Measurements from ENCODE around the gene C3orf18.

The C3orf18 gene

DNA sequence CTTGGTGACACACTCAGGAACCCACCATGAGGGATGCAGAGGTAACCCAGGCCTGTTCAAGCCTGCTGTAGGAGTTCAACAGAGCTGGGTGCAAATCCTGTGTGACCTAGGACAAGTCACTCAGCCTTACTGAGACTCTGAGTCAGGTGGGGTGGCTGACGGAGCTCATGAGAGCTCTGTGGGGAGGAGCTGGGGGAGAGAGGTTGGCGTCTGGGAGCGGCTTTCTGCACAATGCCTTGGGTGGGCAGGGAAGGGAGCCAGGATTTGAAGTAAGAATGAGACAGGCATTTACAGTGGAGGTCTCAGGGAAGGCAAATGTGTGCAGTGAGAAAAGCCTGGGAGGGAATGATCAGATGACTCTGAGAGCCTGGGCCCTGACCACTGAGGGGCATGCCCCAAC, 18.3 kb downstream of the C3orf18 start:
- no peak for DNase-seq

DNA sequence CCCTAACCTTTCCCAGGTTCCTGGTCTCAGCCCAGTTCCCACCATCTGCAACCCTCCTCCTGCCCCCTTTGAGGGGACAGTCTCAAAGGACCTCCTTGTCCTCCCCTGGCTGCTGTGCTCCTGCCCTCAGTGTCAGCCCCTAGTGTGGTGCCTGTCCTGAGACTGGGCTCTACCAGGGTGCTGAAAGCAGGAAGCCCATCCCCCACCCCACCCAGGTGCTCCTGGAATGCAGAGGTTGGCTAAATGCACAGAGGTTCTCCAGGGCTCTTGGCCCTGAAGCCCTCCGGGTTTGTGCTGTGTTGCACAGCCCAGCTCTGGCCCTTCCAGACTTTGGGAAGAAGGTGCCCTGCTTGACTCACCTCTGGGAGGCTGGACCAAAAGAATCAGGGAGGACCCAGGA, 21.8 kb downstream of the C3orf18 start:
- no peak for DNase-seq

DNA sequence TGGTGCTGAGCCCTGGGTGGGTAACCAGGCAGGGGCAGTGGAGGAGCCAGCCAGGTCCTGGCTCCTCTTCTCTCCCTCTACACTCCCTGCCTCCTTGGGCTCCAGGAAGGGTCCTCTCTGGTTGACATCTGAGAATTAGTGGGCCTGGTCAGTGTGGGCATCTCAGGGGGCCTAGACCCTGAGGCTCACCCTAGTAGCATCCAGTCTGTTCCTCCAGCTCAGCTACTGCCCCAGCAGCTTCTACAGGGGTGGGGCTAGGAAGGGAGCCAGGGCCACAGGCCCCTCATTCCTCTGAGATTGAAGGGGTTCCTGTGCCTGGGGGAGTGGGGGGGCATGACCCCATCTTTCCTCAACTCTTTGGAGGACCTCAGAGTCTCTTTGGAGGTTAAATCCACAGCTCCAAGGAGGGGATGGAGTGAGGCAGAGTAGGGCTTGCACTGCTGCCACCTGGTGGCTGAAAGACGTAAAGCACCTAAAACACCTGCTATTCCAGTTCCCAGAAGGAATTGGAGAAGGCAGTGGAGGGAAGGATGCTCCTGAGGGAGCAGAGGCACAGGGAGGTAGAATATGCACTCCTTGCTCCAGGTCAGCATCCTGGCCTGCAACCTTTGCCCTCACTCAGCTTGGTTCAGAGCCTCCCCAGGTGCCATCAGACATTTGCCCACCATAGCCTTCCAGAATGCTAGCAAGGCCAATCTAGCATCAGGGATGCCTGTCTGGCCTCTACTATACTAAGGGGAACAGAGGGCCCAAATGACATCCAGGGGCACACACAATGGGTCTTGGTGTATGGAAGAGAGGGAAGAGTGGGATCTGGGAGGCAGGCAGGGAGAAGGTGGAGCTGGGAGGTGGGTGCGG, 25.1 kb downstream of the C3orf18 start:
- DNase-seq: peak; percentile 58

DNA sequence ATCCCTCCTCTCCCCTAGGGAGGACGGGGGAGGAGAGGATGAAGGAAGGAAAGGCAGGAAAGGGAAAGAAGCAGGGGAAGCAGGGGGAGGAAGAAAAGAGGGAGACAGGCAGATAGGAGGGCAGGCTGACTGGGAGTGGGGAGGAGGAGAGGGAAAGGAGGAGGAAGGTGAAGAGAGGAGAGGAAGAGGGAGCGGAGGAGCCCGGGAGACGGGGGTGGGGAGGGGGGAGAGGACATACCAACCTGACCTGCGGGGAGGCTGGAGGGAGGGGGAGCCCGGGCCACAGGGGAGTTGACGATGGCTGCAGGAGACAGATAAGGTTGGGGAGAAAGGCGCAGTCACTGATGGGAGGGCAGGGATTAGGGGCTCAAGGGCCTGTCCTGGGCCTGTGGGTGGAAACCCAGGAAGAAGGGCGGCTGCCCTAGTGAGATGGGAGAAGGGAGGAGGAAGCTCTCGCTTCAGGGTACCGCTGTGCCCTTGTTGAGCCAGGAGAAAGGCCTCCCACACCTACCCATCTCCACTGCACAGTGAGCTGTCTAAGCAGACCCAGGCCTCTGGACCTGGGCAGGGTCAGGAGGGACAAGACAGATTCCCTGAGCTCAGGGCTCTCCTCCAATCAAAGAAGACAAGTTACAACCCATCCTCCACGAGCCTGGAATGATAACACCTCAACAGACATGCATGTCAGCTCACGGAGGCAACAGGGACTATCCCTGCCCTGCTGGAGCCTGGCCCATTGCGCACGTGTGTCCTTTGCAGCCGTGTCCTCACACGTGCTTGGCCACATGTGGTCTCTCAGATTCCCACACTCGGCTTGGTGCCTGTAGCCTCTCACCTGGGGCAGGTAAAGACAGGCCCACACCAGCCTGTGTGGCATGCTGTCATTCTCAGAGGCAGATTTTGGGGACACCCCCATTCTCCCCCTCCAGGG, 27.9 kb downstream of the C3orf18 start:
- DNase-seq: no peak

DNA sequence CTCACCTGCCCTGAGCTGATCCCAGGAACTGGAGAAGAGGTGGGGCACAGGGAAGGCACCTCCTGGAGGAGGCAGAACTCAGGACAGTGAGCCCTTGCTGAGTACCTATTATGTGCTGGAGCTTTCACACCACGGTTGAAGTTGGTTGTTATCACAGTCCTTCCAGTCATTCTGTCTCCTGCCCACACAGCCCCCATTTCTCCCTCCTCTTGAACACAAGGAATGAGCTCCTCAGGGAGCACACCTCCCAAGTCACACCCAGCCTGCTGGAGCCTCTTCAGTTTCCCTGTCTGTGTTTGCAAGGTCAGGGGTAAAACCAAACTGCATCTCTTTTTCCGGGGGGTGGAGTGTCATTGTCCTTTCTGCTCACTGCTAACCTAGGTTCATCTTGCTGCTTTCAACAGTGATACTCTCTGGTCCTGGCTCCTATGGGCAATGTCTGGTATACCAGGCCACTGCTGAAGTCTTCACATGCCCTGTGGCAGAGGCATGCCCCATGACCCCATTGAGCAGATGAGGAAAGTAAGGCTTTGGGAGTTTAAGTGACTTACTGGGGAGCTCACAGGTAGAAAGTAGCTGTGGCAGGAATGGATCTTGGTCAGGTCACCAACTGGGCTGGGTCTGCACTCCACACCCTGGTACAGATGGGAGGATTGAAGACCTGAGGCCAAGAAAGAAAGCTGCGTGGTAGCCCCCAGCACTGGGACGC, 30.0 kb downstream of the C3orf18 start:
- no peak for DNase-seq

DNA sequence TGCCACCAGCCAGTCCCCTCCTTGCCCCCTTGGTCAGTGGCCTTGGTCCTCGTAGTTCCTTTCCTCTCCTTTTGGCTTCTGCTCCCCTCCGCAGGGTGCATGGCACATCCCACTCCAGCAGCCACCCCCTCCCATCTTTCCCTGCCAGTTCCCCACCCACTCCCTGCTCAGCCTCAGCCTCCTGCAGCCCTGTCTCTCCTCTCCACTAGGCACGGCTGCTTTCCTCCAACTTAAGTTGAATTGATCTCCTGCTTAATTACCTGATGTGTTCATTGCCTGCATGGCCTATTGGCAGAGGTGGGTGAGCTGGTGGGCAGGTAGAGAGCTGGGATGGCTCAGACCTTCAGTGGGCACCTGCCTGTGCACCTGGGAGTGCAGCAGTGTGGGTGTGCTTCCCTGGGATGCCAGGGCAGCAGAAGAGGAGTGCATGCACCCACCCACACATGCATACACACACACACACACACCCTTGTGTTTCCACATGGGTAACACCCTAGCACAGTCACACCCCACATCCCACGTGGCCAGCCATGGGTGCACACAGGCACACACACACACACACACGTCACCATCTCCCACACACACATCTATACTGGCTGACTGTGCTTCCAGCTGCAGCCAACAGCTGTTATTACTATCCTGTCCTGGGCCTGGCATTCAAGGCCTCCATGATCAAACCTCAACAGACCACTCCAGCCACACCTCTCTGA, 30.9 kb downstream of the C3orf18 start:
- DNase-seq: no peak

DNA sequence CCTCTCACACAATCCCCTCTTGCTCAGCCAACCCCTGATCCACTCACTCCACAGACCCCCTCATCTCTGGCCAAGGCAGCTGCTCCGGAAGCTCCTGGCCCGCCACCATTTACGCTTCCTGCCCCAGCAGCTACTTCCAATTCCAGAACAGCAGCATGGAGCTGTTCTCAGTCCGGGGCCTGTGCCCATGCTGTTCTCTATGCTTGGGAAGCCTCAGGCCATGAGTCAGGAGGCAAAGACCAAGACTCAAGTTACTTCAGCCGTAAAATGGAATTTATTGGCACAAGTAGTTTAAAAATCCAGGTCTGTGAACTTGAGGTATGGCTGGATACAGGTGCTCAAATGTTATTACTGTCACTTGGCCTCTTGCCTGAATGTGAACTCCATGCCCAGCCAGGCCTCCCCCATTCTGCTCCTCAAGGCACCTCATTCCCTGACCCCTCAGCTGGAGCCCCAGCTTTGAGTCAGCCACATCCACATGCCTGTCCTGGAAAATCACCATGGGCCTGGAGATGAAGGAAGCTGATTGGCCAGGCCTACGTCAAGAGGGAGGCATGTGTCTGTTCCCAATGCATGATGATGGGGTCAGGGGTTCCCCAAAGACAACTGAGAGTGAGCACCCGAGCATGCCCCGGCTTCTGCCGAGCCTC, 32.7 kb downstream of the C3orf18 start:
- no peak for DNase-seq

DNA sequence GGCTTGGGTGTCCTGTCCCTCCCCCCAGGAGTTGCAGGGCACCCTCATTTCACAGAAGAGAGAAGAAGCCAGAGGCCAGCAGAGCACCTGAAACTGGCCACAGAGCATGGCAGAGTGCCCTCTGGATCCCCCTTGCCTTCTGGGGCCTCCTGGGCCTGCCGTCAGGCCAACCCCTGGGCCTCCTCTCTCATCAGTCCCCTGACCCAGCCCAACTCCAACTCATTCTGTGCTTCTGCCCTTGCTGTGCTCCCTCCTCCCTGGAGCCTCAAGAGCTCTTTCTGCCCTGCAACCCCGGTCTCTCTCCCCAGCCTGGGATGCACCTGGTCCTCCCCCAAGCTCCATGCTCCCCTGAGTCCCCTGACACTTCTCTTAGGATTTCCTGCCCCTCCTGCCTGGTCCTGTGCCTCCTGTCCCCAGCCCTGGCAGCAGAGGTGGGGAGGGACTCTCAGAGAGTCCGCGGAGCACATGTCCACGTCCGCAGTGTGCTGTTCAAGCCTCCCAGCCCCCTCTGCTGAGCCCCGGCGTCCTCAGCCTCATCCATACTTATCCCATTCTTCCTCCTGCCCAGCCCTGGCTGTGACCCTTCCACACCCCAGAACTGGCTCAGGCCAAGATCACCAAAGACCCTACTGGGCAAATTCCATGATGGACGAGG, 33.6 kb downstream of the C3orf18 start:
- DNase-seq: no peak

DNA sequence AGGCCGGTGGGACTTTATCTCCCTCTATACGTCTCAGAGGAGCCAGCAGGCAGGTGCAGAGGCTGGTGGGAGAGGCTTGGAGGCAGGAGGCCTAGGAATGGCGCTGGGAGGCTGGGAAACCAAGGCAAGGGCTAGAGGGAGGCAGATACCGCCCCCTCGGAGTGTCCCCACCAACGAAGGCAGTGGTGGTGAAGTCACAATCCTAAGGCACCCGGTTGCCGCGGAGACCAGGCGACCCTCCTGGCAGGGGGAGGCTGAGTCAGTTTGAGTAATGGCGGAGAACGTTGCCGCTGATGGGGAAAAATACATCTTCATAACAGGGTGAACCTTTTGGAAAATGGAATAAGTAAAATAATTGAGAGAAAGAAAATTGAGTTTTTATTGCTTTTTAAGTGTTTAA, 34.2 kb downstream of the C3orf18 start:
- DNase-seq: no peak

DNA sequence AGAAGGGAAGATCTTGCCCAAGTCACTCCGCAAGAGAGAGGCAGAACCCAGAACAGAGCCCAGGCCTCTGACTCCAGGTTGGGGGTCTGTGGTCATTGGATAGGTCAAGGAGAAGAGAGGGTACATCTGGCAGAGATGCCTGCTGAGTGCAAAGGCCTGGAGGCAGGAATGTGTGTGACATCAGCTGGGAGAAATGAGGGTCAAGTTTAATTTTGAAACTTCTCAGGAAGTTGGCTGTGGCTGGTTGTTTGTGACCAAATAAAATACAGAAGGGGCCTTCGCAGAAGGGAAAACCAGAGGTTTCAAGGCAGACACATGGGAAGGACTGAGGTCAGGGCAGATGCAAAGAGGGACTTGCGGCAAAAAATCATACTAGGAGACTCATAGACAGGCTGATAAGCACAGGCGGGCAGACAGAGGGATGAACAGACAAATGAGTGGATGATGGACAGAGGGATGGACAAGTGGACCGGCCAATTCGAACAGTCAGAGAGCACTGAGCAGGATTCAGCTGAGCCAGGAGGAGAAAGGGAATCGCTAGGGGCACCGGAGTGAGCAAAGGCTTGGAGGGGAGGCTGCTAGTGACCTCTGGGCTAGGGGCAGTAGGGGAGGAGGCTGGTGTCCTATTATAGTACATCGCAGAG, 35.4 kb downstream of the C3orf18 start:
- DNase-seq: no peak

DNA sequence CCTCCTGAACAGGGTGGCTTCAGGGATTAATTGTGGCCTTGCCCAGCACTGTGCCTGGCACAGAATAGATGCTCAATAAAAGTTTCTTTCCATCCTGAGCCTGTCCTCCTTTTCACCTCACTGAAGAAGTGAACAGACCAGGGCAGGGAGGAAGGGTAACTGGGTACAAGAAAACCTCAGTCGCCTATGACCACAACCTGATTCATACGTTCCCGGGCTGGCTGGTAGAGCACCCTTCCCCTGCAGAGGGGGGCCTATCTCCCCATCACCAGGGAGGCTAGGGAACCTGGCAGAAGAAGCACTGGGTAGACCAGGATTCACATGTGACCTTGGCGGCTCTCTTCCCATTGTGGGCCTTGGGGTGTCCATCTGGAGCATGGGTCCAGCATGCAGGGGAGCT, 36.3 kb downstream of the C3orf18 start:
- no peak for DNase-seq

DNA sequence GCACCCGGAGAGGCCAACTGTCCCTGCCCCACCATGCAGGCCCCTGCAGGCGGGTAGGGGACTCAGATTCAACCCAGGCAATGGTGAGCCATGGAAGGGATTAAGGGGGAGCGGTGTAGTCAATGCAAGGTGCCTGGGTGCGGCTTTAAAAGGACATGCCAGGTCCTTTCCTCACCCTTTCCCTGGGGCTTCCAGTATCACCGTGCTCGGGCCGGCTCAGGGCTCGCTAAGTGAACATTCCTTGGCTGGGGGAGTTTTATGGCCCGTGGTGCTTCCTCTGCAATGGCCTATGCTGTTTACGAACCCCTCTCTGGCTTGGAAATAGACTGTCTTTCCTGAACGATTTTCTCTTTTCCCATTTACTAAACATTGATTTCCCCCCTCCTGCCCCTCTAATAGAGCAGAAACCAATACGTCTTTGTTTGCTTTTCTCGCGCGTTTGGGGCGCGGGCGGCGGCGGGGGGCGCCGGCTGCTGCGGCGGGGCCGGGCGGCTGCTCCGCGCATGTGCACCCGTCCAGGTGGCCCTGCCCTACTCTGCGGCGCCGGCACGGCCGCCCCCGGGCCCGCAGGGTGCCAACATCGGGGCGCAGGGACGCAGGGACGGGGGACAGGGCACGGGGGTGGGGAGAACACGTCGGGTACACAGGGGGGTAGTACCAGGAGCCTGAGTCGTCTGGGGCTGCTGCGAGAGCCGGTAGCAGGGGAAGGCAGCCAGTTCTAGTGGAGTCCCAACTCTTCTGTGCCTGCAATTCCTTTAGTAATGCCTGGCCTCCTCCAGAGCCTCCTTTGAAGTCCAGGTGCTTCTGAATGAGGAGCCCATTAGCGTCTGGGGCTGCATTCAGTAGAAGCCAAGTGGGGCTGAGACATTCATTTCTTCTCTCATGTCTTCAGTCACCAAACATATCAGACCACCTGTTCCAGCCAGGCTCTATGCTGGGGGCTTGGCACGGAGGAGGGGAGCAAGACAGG, 37.3 kb downstream of the C3orf18 start:
- DNase-seq: no peak

DNA sequence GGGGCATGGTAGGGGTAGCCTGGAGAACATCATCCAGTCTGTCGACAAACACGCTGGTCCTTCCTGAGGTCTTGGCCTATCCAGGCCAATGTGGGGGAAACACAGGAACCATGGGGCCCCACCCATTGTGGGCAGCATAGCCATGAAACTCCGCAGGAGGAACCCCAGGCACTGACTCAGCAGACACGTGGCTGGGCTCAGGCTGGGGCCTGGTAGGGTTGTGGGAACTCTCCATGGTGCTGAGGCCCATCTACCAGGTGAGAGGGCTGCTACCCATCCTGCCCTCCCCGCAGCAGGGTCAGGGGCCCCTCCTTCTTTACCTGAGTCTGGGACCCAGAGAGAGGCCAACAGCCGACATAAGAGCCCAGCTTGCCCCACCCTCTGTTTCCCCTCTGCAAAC, 41.6 kb downstream of the C3orf18 start:
- peak; percentile 51 for DNase-seq

DNA sequence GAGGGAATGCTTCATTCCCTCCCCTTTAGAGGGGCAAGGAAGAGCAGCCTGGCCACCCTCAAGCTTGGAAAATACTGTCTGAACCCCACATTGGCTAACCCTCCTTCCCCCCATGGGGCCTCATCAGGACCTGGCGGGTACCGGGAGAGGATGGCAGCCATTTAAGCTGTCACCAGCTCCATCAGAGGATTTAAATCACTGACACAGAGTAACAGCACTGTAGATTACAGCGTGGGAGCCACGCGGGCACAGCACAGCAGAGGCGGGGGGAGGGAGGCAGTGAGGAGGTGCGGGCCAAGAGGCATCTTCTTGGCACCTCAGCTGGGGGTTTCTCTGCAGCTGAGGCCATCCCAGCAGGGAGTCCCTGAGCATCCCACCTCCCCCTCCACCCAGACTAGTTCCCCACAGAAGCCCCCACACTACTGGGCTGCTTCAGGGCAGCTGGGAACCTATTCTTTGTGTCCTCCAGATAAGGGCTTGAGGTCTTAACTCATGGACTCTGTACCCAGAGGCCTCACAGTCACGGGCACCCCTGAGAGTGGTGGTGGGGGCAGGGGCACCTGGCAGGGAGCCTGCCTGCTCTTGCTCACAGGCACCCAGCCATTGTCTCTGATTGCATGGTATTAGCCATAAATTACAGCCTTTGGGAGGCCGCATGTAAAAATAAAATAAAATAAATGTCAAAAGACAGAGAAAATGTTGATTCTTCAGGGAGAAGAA, 42.2 kb downstream of the C3orf18 start:
- DNase-seq: no peak

DNA sequence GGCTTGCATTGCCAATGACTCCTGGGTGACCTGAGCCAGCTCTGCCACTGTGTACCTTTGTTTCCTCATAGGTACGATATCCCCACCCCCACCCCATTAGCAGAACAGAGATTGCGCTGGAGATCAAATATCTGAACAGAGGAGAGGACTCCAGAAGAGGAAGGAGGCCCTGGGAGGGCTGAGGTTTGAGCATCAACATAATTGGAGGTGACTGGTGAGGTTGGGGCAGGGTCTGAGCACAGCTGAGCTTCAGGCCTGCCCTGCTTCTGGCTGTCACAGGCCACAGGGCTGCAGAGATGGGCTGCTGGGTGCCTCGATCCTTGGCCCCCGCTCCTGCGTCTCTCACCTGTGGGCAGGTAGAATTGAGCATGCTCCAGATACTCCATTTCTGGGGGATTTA, 42.8 kb downstream of the C3orf18 start:
- DNase-seq: no peak

DNA sequence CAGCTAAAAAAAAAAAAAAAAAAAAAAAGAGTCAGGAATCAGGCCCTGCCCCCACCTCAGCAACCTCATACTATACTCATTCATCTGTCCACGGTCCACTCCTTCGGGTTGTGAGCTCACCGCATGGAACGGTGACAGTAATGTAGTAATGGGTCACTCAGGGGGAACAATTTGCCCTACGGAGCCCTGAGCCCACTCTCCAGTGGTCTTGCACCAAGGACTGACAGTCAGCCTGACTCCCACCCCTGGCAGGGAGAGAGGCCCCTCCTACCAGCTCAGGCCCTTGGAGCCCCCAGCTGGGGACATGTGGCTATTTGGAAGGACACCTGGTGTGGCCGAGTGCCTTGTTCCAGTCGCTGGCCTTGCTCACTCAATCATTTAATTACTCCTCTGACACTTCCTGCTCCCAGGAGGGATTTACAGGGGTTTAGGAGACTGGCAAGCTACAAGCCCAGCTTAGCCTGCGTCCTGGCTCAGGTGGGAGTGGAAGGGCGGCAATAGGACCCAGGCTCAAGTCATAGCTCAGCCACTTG, 44.2 kb downstream of the C3orf18 start:
- DNase-seq: no peak

DNA sequence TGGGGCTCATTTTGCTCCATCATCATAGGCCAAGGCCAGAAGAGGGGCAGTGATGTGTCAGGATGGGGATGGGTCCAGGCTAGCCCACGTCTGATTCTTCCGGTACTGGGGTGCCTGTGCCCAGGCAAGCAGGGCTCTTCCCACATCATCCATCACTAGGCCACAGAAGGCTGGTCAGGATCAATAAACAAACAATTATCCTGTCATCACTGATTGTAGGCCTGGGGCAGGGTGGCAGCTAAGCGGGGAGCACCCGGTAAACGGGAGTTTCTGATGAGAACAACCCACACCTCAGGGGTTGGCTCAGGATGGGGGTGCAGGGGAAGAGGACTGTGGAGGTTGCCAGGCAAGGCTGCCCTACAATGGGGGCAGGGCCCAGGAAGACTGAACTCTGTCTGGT, 46.0 kb downstream of the C3orf18 start:
- DNase-seq: no peak

DNA sequence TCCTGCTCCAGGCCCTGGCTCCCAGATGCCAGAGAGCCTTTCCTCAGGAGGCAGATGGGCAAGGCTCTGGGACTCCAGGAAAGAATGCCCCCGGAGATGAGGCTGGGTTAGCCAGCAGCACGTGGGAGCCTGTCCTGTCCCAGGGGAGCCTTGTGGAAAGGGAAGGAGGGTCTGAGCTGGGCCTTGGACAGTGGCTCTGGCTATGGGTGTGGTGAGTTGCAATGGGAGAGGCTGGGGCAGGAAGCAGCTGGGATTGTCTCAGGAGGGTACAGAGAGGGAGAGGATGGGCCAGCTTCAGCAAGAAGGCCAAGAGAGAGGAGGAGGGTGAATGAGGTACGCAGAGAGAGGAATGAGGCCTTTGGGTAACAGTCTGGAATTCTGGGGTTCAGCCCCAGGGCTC, 46.7 kb downstream of the C3orf18 start:
- no peak for DNase-seq
